HCT116 (cell line): ENCODE data around the gene GGT5. TPM values are rescaled to one million over a fixed set of nuclear protein-coding genes. Genes with fewer than 3 reads are reported as not detected.

Experiments
- ATAC-seq: fragments of 200-7000 bp; cut with Tn5 transposase; 2 replicates; pipeline ENCODE4 v1.9.1; 2020; ENCODE audit warnings: mild to moderate bottlenecking, moderate library complexity
- BruUV-seq: library from RNA; stranded (reverse); fragments of 400-500 nt; replicated peaks from 2 replicates; lab custom pipeline; 2021; lab: Mats Ljungman, UMichigan
- CTCF ChIA-PET: fragments of 300-600 bp; sonication (Branson Sonifier 250); formaldehyde crosslinking; loops from one replicate; lab custom pipeline; 2021; ENCODE audit warnings: antibody characterized with exemption; lab: Charles Lee
- POLR2A ChIA-PET: fragments of 300-600, 350-600 bp; sonication (Branson Sonifier 250); formaldehyde crosslinking; loops from one replicate; lab custom pipeline; 2021; ENCODE audit warnings: antibody characterized with exemption; lab: Charles Lee
- RAD21 ChIA-PET, 2 experiments: fragments of 300-600 bp; sonication (Branson Sonifier 250); formaldehyde crosslinking; loops; one replicate each; lab custom pipeline; 2023; ENCODE audit warnings: low total read pairs in 2 of 2; ENCODE audit not compliant: uncharacterized antibody in 2 of 2, unreplicated experiment in 2 of 2, low non-redundant PET in 1 of 2; lab: Charles Lee
- DNase-seq: peaks from one replicate; pipeline ENCODE4 v3.0.0-alpha.2; 2010; ENCODE audit warnings: low read depth, low spot score
- H2AFZ ChIP-seq: fragments of 200-600 bp; shearing (Covaris generic), sonication (generic); 2 replicates; pipeline ENCODE4 v1.6.1; 2017; ENCODE audit warnings: low read depth, mixed run types, mixed read lengths, antibody characterized with exemption, low read length; ENCODE audit not compliant: poor library complexity, severe bottlenecking
- H3K27ac ChIP-seq: 2 replicates; pipeline ENCODE4 v1.5.1; 2012; ENCODE audit warnings: low read depth, low read length
- H3K27me3 ChIP-seq: fragments of 200-600 bp; sonication (generic); 2 replicates; pipeline ENCODE4 v1.6.1; 2016; ENCODE audit warnings: mixed run types, low read length, mixed read lengths; ENCODE audit not compliant: insufficient read depth
- H3K36me3 ChIP-seq, 2 experiments: fragments of 200-500 bp in 1 of 2; fragments of 200-600 bp in 1 of 2; sonication (Bioruptor generic) in 1 of 2; sonication (generic) in 1 of 2; 2 replicates each; pipeline versions ENCODE4 v1.5.1 to v1.6.1; 2014 to 2016; ENCODE audit warnings: low read length in 2 of 2, inconsistent platforms in 1 of 2, mixed read lengths in 1 of 2, mixed run types in 1 of 2; ENCODE audit not compliant: insufficient read depth in 2 of 2, control insufficient read depth in 1 of 2
- H3K4me1 ChIP-seq, 2 experiments: fragments of 200-600 bp in 1 of 2; sonication (generic) in 1 of 2; 2 replicates each; pipeline versions ENCODE4 v1.5.1 to v1.6.1; 2012 to 2017; ENCODE audit warnings: low read length in 2 of 2, inconsistent platforms in 1 of 2, mild to moderate bottlenecking in 1 of 2, mixed read lengths in 1 of 2, mixed run types in 1 of 2, moderate library complexity in 1 of 2; ENCODE audit not compliant: insufficient read depth in 2 of 2, control insufficient read depth in 1 of 2
- H3K4me2 ChIP-seq: fragments of 200-600 bp; sonication (generic); 2 replicates; pipeline ENCODE4 v1.6.1; 2017; ENCODE audit warnings: mixed run types, low read length, mixed read lengths
- H3K4me3 ChIP-seq, 2 experiments: fragments of 200-600 bp in 1 of 2; sonication (generic) in 1 of 2; replicated peaks in 1 of 2; 2 replicates each; pipeline ENCODE4 v1.5.1; 2011 to 2016; ENCODE audit warnings: low read length in 2 of 2, control low read depth in 1 of 2, low read depth in 1 of 2, mild to moderate bottlenecking in 1 of 2, mixed read lengths in 1 of 2, mixed run types in 1 of 2
- H3K79me2 ChIP-seq: fragments of 200-600 bp; sonication (generic); 2 replicates; pipeline ENCODE4 v1.6.1; 2017; ENCODE audit warnings: mild to moderate bottlenecking, mixed run types, low read length, moderate library complexity, mixed read lengths; ENCODE audit not compliant: insufficient read depth
- H3K9ac ChIP-seq: fragments of 200-600 bp; sonication (generic); 2 replicates; pipeline ENCODE4 v1.6.1; 2016; ENCODE audit warnings: low read length, mixed read lengths
- H3K9me2 ChIP-seq: fragments of 200-600 bp; sonication (generic), shearing (Covaris generic); 2 replicates; pipeline ENCODE4 v1.6.1; 2017; ENCODE audit warnings: mixed run types, mild to moderate bottlenecking, moderate library complexity; ENCODE audit not compliant: insufficient read depth
- H3K9me3 ChIP-seq, 2 experiments: fragments of 200-500 bp in 1 of 2; fragments of 200-600 bp in 1 of 2; sonication (Bioruptor generic) in 1 of 2; sonication (generic) in 1 of 2; 2 replicates each; pipeline ENCODE4 v1.6.1; 2014 to 2017; ENCODE audit warnings: low read length in 2 of 2, mixed read lengths in 2 of 2, inconsistent platforms in 1 of 2, low read depth in 1 of 2, mild to moderate bottlenecking in 1 of 2, mixed run types in 1 of 2, moderate library complexity in 1 of 2; ENCODE audit not compliant: control insufficient read depth in 1 of 2, insufficient read depth in 1 of 2
- H4K20me1 ChIP-seq: fragments of 200-600 bp; sonication (generic), shearing (Covaris generic); 2 replicates; pipeline ENCODE4 v1.6.1; 2017; ENCODE audit warnings: mixed run types, mild to moderate bottlenecking, moderate library complexity; ENCODE audit not compliant: insufficient read depth
- CEBPB ChIP-seq: IDR thresholded peaks from 2 replicates; pipeline ENCODE4 v1.6.1; 2012; ENCODE audit warnings: low read depth
- CTCF ChIP-seq, 3 experiments: fragments of 200-600 bp in 1 of 3; sonication (generic) in 1 of 3; IDR thresholded peaks in 2 of 3; conservative IDR thresholded peaks in 1 of 3; 2 replicates each; pipeline ENCODE4 v1.5.1; 2012 to 2017; ENCODE audit warnings: low read depth in 2 of 3, low read length in 2 of 3, antibody characterized with exemption in 1 of 3, borderline replicate concordance in 1 of 3, control low read depth in 1 of 3, mild to moderate bottlenecking in 1 of 3, mixed read lengths in 1 of 3, mixed run types in 1 of 3, moderate library complexity in 1 of 3; ENCODE audit not compliant: insufficient read depth in 1 of 3
- EGR1 ChIP-seq: IDR thresholded peaks from 2 replicates; pipeline ENCODE4 v1.6.1; 2012; ENCODE audit warnings: low read depth
- RAD21 ChIP-seq: IDR thresholded peaks from 2 replicates; pipeline ENCODE4 v1.6.1; 2012; ENCODE audit warnings: low read depth, mild to moderate bottlenecking
- SIN3A ChIP-seq: IDR thresholded peaks from 2 replicates; pipeline ENCODE4 v1.6.1; 2012; ENCODE audit warnings: low read depth
- SP1 ChIP-seq: IDR thresholded peaks from 2 replicates; pipeline ENCODE4 v1.6.1; 2012; ENCODE audit warnings: low read depth
- SRF ChIP-seq: IDR thresholded peaks from 2 replicates; pipeline ENCODE4 v1.6.1; 2012; ENCODE audit warnings: low read depth
- ZNF274 ChIP-seq: fragments of 200-500 bp; sonication (Bioruptor generic); IDR thresholded peaks from 2 replicates; pipeline ENCODE4 v1.6.1; 2014; ENCODE audit warnings: mild to moderate bottlenecking, low read depth, low read length, inconsistent platforms
- intact Hi-C: fragments of 100-400 bp; cut with micrococcal nuclease; formaldehyde crosslinking; loops from 2 replicates; pipeline ENCODE4 v1.10.0; 2022
- total RNA-seq: library from RNA; stranded (reverse); gene quantifications from one replicate; pipeline ENCODE4 v1.2.1, GENCODE V29; 2021; ENCODE audit not compliant: unreplicated experiment
- TF ChIP-seq, protein P1 (sequence below): IDR thresholded peaks from 2 replicates; pipeline ENCODE4 v1.6.1; 2012
- TF ChIP-seq, protein P2 (sequence below): IDR thresholded peaks from 2 replicates; pipeline ENCODE4 v1.6.1; 2012

The GGT5 gene
- total RNA-seq, 1 experiment from 2014 or later: 0.57 TPM

DNA sequence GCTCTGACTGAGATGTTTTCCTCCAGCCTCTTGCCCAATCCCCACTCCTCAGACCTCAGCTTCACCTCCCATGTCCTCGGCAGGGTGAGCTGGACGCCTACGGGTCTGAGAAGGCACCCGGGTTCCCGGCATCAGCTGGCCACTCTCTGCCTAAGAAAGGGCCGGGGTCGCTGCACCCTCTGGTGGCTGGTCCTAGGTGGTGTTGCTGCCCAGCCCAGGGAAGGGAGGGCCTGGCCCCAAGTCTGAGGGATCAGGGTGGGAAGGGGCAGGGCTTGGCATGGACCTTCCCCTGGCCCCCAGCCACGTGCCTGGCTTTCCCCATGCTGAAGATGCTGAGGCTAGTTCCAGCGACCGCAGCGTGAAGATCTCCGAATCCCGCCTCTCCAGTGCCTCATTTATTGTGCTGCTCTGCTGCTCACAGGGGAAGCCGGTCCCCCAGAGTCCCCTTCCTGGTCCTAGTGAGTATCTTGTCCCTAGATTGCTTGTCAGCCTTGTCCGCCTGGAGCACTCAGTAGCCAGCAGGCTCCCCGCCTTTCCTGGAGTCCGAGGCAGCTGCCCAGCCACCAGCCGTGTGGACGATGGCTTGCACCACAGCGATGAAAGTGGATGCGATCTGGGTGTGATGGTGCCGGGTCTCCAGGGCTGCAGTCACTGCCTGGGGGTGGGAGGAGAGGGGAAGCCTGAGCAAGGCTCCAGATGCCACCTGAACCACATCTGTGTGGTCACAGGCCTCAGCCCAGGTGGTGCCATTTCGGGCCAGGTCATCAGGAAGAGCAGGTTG, 2.9 kb upstream of the GGT5 start:
- H3K79me2 ChIP-seq: no peaks in the 10 kb centered on the region
- H3K27me3 ChIP-seq: no peaks in the 10 kb centered on the region
- intact Hi-C loops: loop anchor here (1.0 kb wide), 1 partner anchor 57 kb away; no protein-coding TSS in a partner anchor
- H4K20me1 ChIP-seq: no peaks in the 10 kb centered on the region
- ChIA-PET CTCF (interaction anchor here (0.6 to 3.5 kb wide), 10 partner anchors 17 to 263 kb away, joined by 3 to 95 read pairs (median 4); no protein-coding TSS in a partner anchor), RAD21 (interaction anchor here (0.6 to 1.8 kb wide), 7 partner anchors 17 to 58 kb away, joined by 3 to 42 read pairs (median 4); no protein-coding TSS in a partner anchor), POLR2A (interaction anchor here (0.9 to 1.1 kb wide), 2 partner anchors 46 to 58 kb away, joined by 4 to 5 read pairs; no protein-coding TSS in a partner anchor)
- H3K4me3 ChIP-seq: no peak overlapping the region
- no peak overlapping the region for H2AFZ ChIP-seq
- H3K36me3 ChIP-seq: no peaks in the 10 kb centered on the region
- peak overlapping the region; percentile 24; the same call in 1 of the 2 replicates for H3K4me2 ChIP-seq
- BruUV-seq: no TSS peak
- DNase-seq: peak; percentile 43
- no peaks in the 10 kb centered on the region for H3K9me3 ChIP-seq
- peaks cover 20 to 28% of the 10 kb centered on the region in 2 experiments for H3K4me1 ChIP-seq
- H3K27ac ChIP-seq: peak overlapping the region; percentile 55; the same call in 1 of the 2 replicates
- ATAC-seq: peak; percentile 100
- H3K9me2 ChIP-seq: no peaks in the 10 kb centered on the region
- peak; percentile 80 to 94 (median 85) for TF ChIP-seq CTCF (IDR thresholded peaks at IDR 0.05 in 2 of 3, conservative IDR thresholded peaks at IDR 0.05 in 1 of 3; ENCODE audit: borderline replicate concordance in 1 of 3, insufficient read depth in 1 of 3, low read depth in 2 of 3, low read length in 2 of 3)
- no peak for TF ChIP-seq SP1
- no peak for TF ChIP-seq CEBPB
- TF ChIP-seq SRF: no peak
- no peak for TF ChIP-seq EGR1
- peak; percentile 94 for TF ChIP-seq RAD21
- TF ChIP-seq SIN3A: no peak
- TF ChIP-seq, protein P1, sequence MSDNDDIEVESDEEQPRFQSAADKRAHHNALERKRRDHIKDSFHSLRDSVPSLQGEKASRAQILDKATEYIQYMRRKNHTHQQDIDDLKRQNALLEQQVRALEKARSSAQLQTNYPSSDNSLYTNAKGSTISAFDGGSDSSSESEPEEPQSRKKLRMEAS: no peak
- no peak for TF ChIP-seq ZNF274
- TF ChIP-seq, protein P2, sequence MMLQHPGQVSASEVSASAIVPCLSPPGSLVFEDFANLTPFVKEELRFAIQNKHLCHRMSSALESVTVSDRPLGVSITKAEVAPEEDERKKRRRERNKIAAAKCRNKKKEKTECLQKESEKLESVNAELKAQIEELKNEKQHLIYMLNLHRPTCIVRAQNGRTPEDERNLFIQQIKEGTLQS: no peak
- H3K9ac ChIP-seq: peak overlapping the region; percentile 3; the same call in 1 of the 2 replicates
